Endothelial cell of umbilical vein (primary cell): ENCODE results near the gene PRRT4. TPM values are rescaled to one million over a fixed set of nuclear protein-coding genes. Genes with fewer than 3 reads are reported as not detected.

Source experiments
- BruUV-seq: library from RNA; stranded (reverse); fragments of 400-500 nt; replicated peaks from 2 replicates; lab custom pipeline; 2021; lab: Mats Ljungman, UMichigan
- CTCF ChIA-PET: fragments of 300-600, 350-600 bp; sonication (Branson Sonifier 250); formaldehyde crosslinking; loops from one replicate; lab custom pipeline; 2021; ENCODE audit warnings: antibody characterized with exemption, inconsistent platforms; lab: Charles Lee
- POLR2A ChIA-PET: fragments of 300-600, 350-600 bp; sonication (Branson Sonifier 250); formaldehyde crosslinking; loops from one replicate; lab custom pipeline; 2021; ENCODE audit warnings: antibody characterized with exemption, inconsistent platforms; lab: Charles Lee
- DNase-seq: peaks from one replicate; pipeline ENCODE4 v3.0.0-alpha.2; 2011; ENCODE audit warnings: low read depth, low spot score
- FAIRE-seq: peaks from 2 replicates; lab custom pipeline; 2011; peaks lifted over from hg19 to GRCh38; lab: Jason Lieb, UNC
- H2AFZ ChIP-seq: 2 replicates; pipeline ENCODE4 v1.6.0; 2012; ENCODE audit warnings: low read depth, low read length, control low read depth, inconsistent platforms
- H3K27ac ChIP-seq: 2 replicates; pipeline ENCODE4 v1.5.1; 2011; ENCODE audit warnings: low read depth, mild to moderate bottlenecking, control low read depth, low read length, moderate library complexity; ENCODE audit not compliant: insufficient read depth
- H3K27me3 ChIP-seq, 2 experiments: 2 replicates each; pipeline versions ENCODE4 v1.6.0 to v1.6.1; 2011; ENCODE audit warnings: low read length in 2 of 2, mixed read lengths in 1 of 2; ENCODE audit not compliant: control insufficient read depth in 2 of 2, insufficient read depth in 2 of 2
- H3K36me3 ChIP-seq, 2 experiments: 2 replicates in 1 of 2; 3 replicates in 1 of 2; pipeline ENCODE4 v1.5.1; 2011; ENCODE audit warnings: low read length in 2 of 2, mild to moderate bottlenecking in 1 of 2, moderate library complexity in 1 of 2; ENCODE audit not compliant: control insufficient read depth in 2 of 2, insufficient read depth in 2 of 2; ENCODE audit errors: extremely low read depth in 1 of 2
- H3K4me1 ChIP-seq: 3 replicates; pipeline ENCODE4 v1.5.1; 2011; ENCODE audit warnings: mild to moderate bottlenecking, low read length; ENCODE audit not compliant: control insufficient read depth, insufficient read depth; ENCODE audit errors: extremely low read depth
- H3K4me2 ChIP-seq: 2 replicates; pipeline ENCODE4 v1.6.1; 2011; ENCODE audit warnings: low read length, control low read depth, mixed read lengths; ENCODE audit not compliant: insufficient read depth
- H3K4me3 ChIP-seq, 3 experiments: fragments of 200-600 bp in 1 of 3; sonication (generic), shearing (Covaris generic) in 1 of 3; replicated peaks in 1 of 3; 2 replicates each; pipeline ENCODE4 v1.5.1; 2011 to 2016; ENCODE audit warnings: control low read depth in 3 of 3, low read length in 3 of 3, mild to moderate bottlenecking in 2 of 3, inconsistent platforms in 1 of 3, low read depth in 1 of 3, moderate library complexity in 1 of 3; ENCODE audit not compliant: insufficient read depth in 1 of 3
- H3K79me2 ChIP-seq: 2 replicates; pipeline ENCODE4 v1.6.0; 2012; ENCODE audit warnings: low read length, inconsistent platforms; ENCODE audit not compliant: control insufficient read depth, insufficient read depth
- H3K9ac ChIP-seq: replicated peaks from 2 replicates; pipeline ENCODE3; 2011; ENCODE audit warnings: low read length, control low read depth; ENCODE audit not compliant: insufficient read depth; ENCODE audit errors: extremely low read depth
- H3K9me1 ChIP-seq: replicated peaks from 3 replicates; pipeline ENCODE4 v1.6.0; 2011; ENCODE audit warnings: mild to moderate bottlenecking, low read length; ENCODE audit not compliant: control insufficient read depth, insufficient read depth; ENCODE audit errors: extremely low read depth
- H3K9me3 ChIP-seq: replicated peaks from 2 replicates; pipeline ENCODE4 v1.5.1; 2012; ENCODE audit warnings: low read length, inconsistent platforms; ENCODE audit not compliant: control insufficient read depth, insufficient read depth
- H4K20me1 ChIP-seq: replicated peaks from 2 replicates; pipeline ENCODE3; 2011; ENCODE audit warnings: mild to moderate bottlenecking, low read length; ENCODE audit not compliant: control insufficient read depth, insufficient read depth; ENCODE audit errors: extremely low read depth
- EZH2 ChIP-seq: IDR thresholded peaks from 2 replicates; pipeline ENCODE4 v1.6.1; 2012; ENCODE audit warnings: borderline replicate concordance, low read depth, mild to moderate bottlenecking, moderate library complexity, low read length, inconsistent platforms; ENCODE audit not compliant: severe bottlenecking
- FOS ChIP-seq: IDR thresholded peaks from 2 replicates; pipeline ENCODE4 v1.6.1; 2011; ENCODE audit warnings: mild to moderate bottlenecking, low read length, moderate library complexity, borderline replicate concordance; ENCODE audit not compliant: insufficient read depth
- GATA2 ChIP-seq: IDR thresholded peaks from 2 replicates; pipeline ENCODE4 v1.7.0; 2011; ENCODE audit warnings: low read depth, mild to moderate bottlenecking, moderate library complexity, mixed read lengths, low read length; ENCODE audit not compliant: insufficient read length, insufficient read depth
- JUN ChIP-seq: IDR thresholded peaks from 2 replicates; pipeline ENCODE4 v1.6.1; 2011; ENCODE audit warnings: borderline replicate concordance, low read depth; ENCODE audit not compliant: insufficient read length, insufficient read depth
- MYC ChIP-seq: IDR thresholded peaks from one replicate; pipeline ENCODE4 v1.6.1; 2011; ENCODE audit warnings: mild to moderate bottlenecking, low read depth, low read length
- POLR2A ChIP-seq: IDR thresholded peaks from 2 replicates; pipeline ENCODE4 v1.6.1; 2012; ENCODE audit warnings: low read depth, mild to moderate bottlenecking, control low read depth, low read length
- POLR2AphosphoS5 ChIP-seq: IDR thresholded peaks from 2 replicates; pipeline ENCODE4 v1.6.1; 2012; ENCODE audit warnings: low read depth, mild to moderate bottlenecking, control low read depth, low read length, moderate library complexity; ENCODE audit not compliant: insufficient read depth
- dilution Hi-C: fragments of 300-500 bp; cut with MboI; formaldehyde crosslinking; loops from one replicate; pipeline ENCODE4 v1.15.0; 2019; ENCODE audit warnings: low sequenced_read_pairs; ENCODE audit not compliant: extremely low pct_ligation_motif_present
- intact Hi-C: fragments of 100-400 bp; cut with micrococcal nuclease; formaldehyde crosslinking; loops from one replicate; pipeline ENCODE4 v1.10.0; 2022
- polyA plus RNA-seq, 4 experiments: library from polyadenylated mRNA; depleted of rRNA in 3 of 4; stranded (reverse) in 3 of 4; unstranded in 1 of 4; fragments of >200 nt; gene quantifications; 2 replicates each; pipeline versions ENCODE4 v1.2.1 to v1.2.3, GENCODE V29; 2011 to 2012; ENCODE audit warnings: missing spikeins in 1 of 4
- total RNA-seq: library from RNA; stranded (reverse); gene quantifications from 2 replicates; pipeline ENCODE4 v1.2.3, GENCODE V29; 2021
- TF ChIP-seq, protein P1 (sequence below): IDR thresholded peaks from 2 replicates; pipeline ENCODE4 v1.6.1; 2011; ENCODE audit not compliant: insufficient read depth, insufficient read length
- TF ChIP-seq, protein P2 (sequence below), 2 donors: IDR thresholded peaks; 1 replicate in 1 of 2; 2 replicates in 1 of 2; pipeline ENCODE4 v1.5.1; 2011; ENCODE audit warnings: low read length in 2 of 2, mild to moderate bottlenecking in 2 of 2, moderate library complexity in 2 of 2, control low read depth in 1 of 2, inconsistent platforms in 1 of 2, low read depth in 1 of 2; ENCODE audit not compliant: insufficient read depth in 1 of 2; ENCODE audit errors: extremely low read depth in 1 of 2

Gene PRRT4
- total and polyA plus RNA-seq, 2 donors (not counting 3 experiments of a cell fraction or from before 2014, with no cell fraction given), result 0.03 TPM; not detected in 1

DNA sequence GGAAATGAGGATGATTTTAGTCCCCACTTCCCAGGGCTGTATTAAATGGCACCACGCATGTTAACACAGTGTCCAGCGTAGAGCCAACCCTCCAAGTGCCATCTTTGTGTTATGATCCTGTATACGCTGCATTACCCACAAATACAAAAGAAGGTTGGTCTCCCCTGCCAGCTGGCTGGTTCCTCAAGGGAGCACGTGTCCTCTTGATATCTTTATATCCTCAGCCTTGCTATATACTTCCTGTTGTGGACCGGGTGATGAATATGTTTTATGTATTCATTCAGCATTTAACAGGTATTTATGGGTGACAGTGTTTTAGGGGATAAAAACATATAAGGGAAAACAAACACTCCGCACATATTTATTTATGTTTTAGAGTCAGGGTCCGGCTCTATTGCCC lies 23.2 kb upstream of the PRRT4 start:
- DNase-seq, result peak; percentile 21
- Histone ChIP-seq H3K9me3 (no peaks in the 10 kb centered on the region), H3K9me1 (no peaks in the 10 kb centered on the region), H3K79me2 (no peaks in the 10 kb centered on the region), H3K4me2 (no peak overlapping the region), H3K27me3 (peaks cover 0 to 5% of the 10 kb centered on the region in 2 experiments), H3K4me1 (no peaks in the 10 kb centered on the region), H3K9ac (no peak overlapping the region), H2AFZ (no peak overlapping the region), H3K36me3 (no peaks in the 10 kb centered on the region), H4K20me1 (no peaks in the 10 kb centered on the region), H3K27ac (no peak overlapping the region), H3K4me3 (no peak overlapping the region)
- FAIRE-seq, result no peak
- dilution Hi-C loops (no loop called here), intact Hi-C loops (no loop called here)
- TF ChIP-seq GATA2 (no peak), JUN (no peak), POLR2AphosphoS5 (no peak)
- TF ChIP-seq, protein P1, sequence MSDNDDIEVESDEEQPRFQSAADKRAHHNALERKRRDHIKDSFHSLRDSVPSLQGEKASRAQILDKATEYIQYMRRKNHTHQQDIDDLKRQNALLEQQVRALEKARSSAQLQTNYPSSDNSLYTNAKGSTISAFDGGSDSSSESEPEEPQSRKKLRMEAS, result no peak
- CTCF ChIA-PET, result interaction anchor here (1.0 to 20.6 kb wide), 2 partner anchors 9 to 33 kb away, joined by 3 to 778 read pairs; partner anchors contain the start of gene RBM28
- BruUV-seq, result no TSS peak
- POLR2A ChIA-PET, result no interaction called here

DNA sequence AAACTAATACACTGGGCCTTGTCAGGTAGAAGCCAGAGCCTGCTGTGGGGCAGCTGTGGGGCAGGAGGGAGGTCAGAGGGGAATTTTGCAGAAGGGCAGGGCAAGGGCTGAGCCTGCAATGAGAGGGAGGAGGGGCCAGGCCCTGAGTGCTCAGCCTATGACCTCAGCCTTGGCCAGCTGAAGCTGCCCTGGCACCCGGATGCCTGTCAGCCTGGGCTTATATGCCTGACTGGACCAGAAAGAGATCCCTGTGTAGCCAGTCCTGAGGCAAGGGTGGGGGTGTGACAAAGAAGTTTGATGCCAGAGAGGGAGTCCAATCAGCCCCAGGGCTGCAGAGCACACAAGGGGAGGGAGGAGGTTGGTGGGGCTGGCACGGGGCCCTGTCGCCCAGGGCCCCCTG lies 22.3 kb upstream of the PRRT4 start:
- CTCF ChIA-PET, result interaction anchor here (1.6 to 20.6 kb wide), 2 partner anchors 10 to 32 kb away, joined by 5 to 778 read pairs; partner anchors contain the start of gene RBM28
- FAIRE-seq, result no peak

More for the DNA sequence above, 22.3 kb upstream of the PRRT4 start:
- Histone ChIP-seq H3K9ac (no peak overlapping the region), H3K27ac (no peak overlapping the region), H4K20me1 (no peaks in the 10 kb centered on the region), H3K79me2 (no peaks in the 10 kb centered on the region), H3K36me3 (no peaks in the 10 kb centered on the region), H3K4me1 (no peaks in the 10 kb centered on the region), H3K27me3 (peaks cover 0 to 2% of the 10 kb centered on the region in 2 experiments), H3K9me1 (no peaks in the 10 kb centered on the region), H3K9me3 (no peaks in the 10 kb centered on the region), H3K4me3 (no peak overlapping the region), H3K4me2 (no peak overlapping the region), H2AFZ (no peak overlapping the region)
- no TSS peak for BruUV-seq
- intact Hi-C loops (no loop called here), dilution Hi-C loops (no loop called here)
- POLR2A ChIA-PET, result no interaction called here
- no peak for DNase-seq
- no peak for TF ChIP-seq FOS
- TF ChIP-seq, protein P1, result no peak
- TF ChIP-seq, protein P2, sequence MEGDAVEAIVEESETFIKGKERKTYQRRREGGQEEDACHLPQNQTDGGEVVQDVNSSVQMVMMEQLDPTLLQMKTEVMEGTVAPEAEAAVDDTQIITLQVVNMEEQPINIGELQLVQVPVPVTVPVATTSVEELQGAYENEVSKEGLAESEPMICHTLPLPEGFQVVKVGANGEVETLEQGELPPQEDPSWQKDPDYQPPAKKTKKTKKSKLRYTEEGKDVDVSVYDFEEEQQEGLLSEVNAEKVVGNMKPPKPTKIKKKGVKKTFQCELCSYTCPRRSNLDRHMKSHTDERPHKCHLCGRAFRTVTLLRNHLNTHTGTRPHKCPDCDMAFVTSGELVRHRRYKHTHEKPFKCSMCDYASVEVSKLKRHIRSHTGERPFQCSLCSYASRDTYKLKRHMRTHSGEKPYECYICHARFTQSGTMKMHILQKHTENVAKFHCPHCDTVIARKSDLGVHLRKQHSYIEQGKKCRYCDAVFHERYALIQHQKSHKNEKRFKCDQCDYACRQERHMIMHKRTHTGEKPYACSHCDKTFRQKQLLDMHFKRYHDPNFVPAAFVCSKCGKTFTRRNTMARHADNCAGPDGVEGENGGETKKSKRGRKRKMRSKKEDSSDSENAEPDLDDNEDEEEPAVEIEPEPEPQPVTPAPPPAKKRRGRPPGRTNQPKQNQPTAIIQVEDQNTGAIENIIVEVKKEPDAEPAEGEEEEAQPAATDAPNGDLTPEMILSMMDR (IDR thresholded peaks at IDR 0.05; ENCODE audit: extremely low read depth in 1 of 2, insufficient read depth in 1 of 2, low read depth in 1 of 2, low read length in 2 of 2), result no peak
- TF ChIP-seq POLR2A, result no peak
- TF ChIP-seq GATA2, result no peak
- no peak for TF ChIP-seq EZH2
- TF ChIP-seq MYC, result no peak
- TF ChIP-seq JUN, result no peak
- TF ChIP-seq POLR2AphosphoS5, result no peak
